Middle frontal gyrus (tissue), 1 donor: ENCODE measurements around the gene PLCE1.

Experiments
- DNase-seq: peaks from one replicate; pipeline ENCODE4 v3.0.0-alpha.2; 2015; ENCODE audit warnings: low spot score; ENCODE audit errors: extremely low spot score

PLCE1 gene

GRCh38 chr10:93993414-93993781 lies 333 bp upstream of the PLCE1 start:
- DNase-seq, result no peak

GRCh38 chr10:93994438-93994801 lies 689 bp downstream of the PLCE1 start:
- no peak for DNase-seq

GRCh38 chr10:93995182-93995581 lies 1.5 kb downstream of the PLCE1 start:
- no peak for DNase-seq

- DNase-seq, result no peak
Measured at GRCh38 chr10:93995598-93996271, 2.0 kb downstream of the PLCE1 start.

GRCh38 chr10:93996551-93996950 lies 2.8 kb downstream of the PLCE1 start:
- DNase-seq, result no peak

- no peak for DNase-seq
Measured at GRCh38 chr10:93997546-93997945, 3.8 kb downstream of the PLCE1 start.

GRCh38 chr10:93999401-93999851 lies 5.7 kb downstream of the PLCE1 start:
- no peak for DNase-seq

GRCh38 chr10:94000638-94001415 lies 7.1 kb downstream of the PLCE1 start:
- no peak for DNase-seq

- DNase-seq, result no peak
Measured at GRCh38 chr10:94001416-94001810, 7.7 kb downstream of the PLCE1 start.

- DNase-seq, result no peak
Measured at GRCh38 chr10:94002156-94002555, 8.4 kb downstream of the PLCE1 start.

- DNase-seq, result no peak
Measured at GRCh38 chr10:94003488-94003887, 9.8 kb downstream of the PLCE1 start.

GRCh38 chr10:94005050-94005449 lies 11.3 kb downstream of the PLCE1 start:
- no peak for DNase-seq

- no peak for DNase-seq
Measured at GRCh38 chr10:94006591-94007550, 13.1 kb downstream of the PLCE1 start.

GRCh38 chr10:94008526-94008925 lies 14.8 kb downstream of the PLCE1 start:
- no peak for DNase-seq

- no peak for DNase-seq
Measured at GRCh38 chr10:94010116-94010515, 16.4 kb downstream of the PLCE1 start.

GRCh38 chr10:94010886-94011285 lies 17.2 kb downstream of the PLCE1 start:
- no peak for DNase-seq

GRCh38 chr10:94011296-94011695 lies 17.6 kb downstream of the PLCE1 start:
- DNase-seq, result no peak

GRCh38 chr10:94012834-94013233 lies 19.1 kb downstream of the PLCE1 start:
- DNase-seq, result no peak

GRCh38 chr10:94013331-94013760 lies 19.6 kb downstream of the PLCE1 start:
- no peak for DNase-seq

- DNase-seq, result no peak
Measured at GRCh38 chr10:94014304-94014703, 20.6 kb downstream of the PLCE1 start.
